ENCODE measurements around the gene TSEN54.

DNA sequence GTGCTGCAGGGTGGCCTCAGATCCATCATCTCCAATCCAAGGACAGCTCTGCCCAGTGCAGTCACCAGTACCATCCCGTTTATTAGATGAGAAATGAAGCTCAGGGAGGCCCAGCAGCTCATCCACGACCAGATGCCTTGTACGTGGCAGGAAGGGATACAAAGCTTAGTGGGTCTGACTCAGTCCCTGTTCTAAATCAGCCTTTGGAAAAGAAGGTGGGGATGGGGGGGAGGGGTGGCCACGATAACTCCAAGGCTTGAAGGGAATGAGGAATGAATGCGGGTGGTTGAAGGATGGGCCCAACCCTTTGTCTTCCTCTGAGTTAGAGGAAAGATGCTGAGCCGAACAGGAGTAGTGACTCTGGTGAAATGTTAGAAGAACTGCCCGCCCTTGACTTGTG is 34.9 kb downstream of the TSEN54 start:
- TF ChIP-seq ZNF274 (IDR thresholded peaks at IDR 0.05; ENCODE audit: low read depth, low read length): no peak
- TF ChIP-seq SUZ12 (IDR thresholded peaks at IDR 0.05; ENCODE audit: extremely low read depth, insufficient read depth, insufficient read length): no peak
- no peak for TF ChIP-seq YY1 (IDR thresholded peaks at IDR 0.05; ENCODE audit: insufficient read depth, insufficient read length)

Measured in NT2/D1 (cell line).